K562 (cell line): ENCODE measurements around the gene MBD4. TPM values are rescaled to one million over a fixed set of nuclear protein-coding genes. Genes with fewer than 3 reads are reported as not detected.

Source experiments
- ARNT ChIP-seq, 2 experiments: fragments of 450-650 bp; IDR thresholded peaks; 2 replicates each; pipeline ENCODE4 v1.6.1; 2016; ENCODE audit warnings: mild to moderate bottlenecking in 1 of 2
- BRD9 ChIP-seq: fragments of 450-650 bp; IDR thresholded peaks from 2 replicates; pipeline ENCODE4 v1.6.1; 2018; ENCODE audit warnings: low read depth; ENCODE audit not compliant: partially characterized antibody
- MAX ChIP-seq: sonication (generic); formaldehyde crosslinking; IDR thresholded peaks from 2 replicates; pipeline ENCODE4 v1.9.0; 2022; ENCODE audit warnings: mild to moderate bottlenecking, missing genetic modification reagents
- MLLT1 ChIP-seq, 2 experiments: fragments of 450-650 bp; IDR thresholded peaks; 2 replicates each; pipeline ENCODE4 v1.6.1; 2016
- MNT ChIP-seq, 2 experiments: fragments of 450-650 bp; conservative IDR thresholded peaks; 2 replicates each; pipeline ENCODE4 v1.6.1; 2017; ENCODE audit warnings: mild to moderate bottlenecking in 2 of 2, moderate library complexity in 2 of 2
- TEAD2 ChIP-seq: fragments of 450-650 bp; IDR thresholded peaks from 2 replicates; pipeline ENCODE4 v1.6.1; 2016; ENCODE audit warnings: missing genetic modification characterization, control low read depth, missing compliant biosample characterization
- ZBTB17 ChIP-seq: fragments of 450-650 bp; formaldehyde crosslinking; IDR thresholded peaks from 2 replicates; pipeline ENCODE4 v1.4.0; 2020; ENCODE audit warnings: mild to moderate bottlenecking
- ZFX ChIP-seq: sonication (generic); formaldehyde crosslinking; IDR thresholded peaks from 2 replicates; pipeline ENCODE4 v1.8.0; 2022; ENCODE audit warnings: mild to moderate bottlenecking, missing genetic modification reagents, moderate library complexity
- ZNF140 ChIP-seq: fragments of 250-450 bp; sonication (Bioruptor Pico); IDR thresholded peaks from 2 replicates; pipeline ENCODE4 v1.8.0; 2021; ENCODE audit warnings: moderate library complexity, mild to moderate bottlenecking, inconsistent platforms
- ZNF347 ChIP-seq: fragments of 450-650 bp; formaldehyde crosslinking; IDR thresholded peaks from 2 replicates; pipeline ENCODE4 v1.4.0; 2020; ENCODE audit warnings: low read depth, mild to moderate bottlenecking, moderate library complexity
- ZNF407 ChIP-seq: fragments of 450-650 bp; IDR thresholded peaks from 2 replicates; pipeline ENCODE4 v1.6.1; 2016; ENCODE audit warnings: low read depth
- polyA plus RNA-seq, 8 experiments: library from polyadenylated mRNA; depleted of rRNA in 4 of 8; stranded (reverse) in 5 of 8; unstranded in 3 of 8; fragments of >200 nt; fragmentation: Nextera tagmentation in 2 of 8; fragmentation: Illumina TruSeq in 1 of 8; extraction: Ambion mirVana in 2 of 8; extraction: Trizol in 1 of 8; gene quantifications; 2 replicates each; pipeline versions ENCODE4 v1.2.1 to v1.2.3, GENCODE V29; 2011 to 2014; ENCODE audit warnings: inconsistent platforms in 1 of 8, missing spikeins in 1 of 8
- total RNA-seq, 7 experiments: library from RNA; depleted of rRNA in 6 of 7; stranded (reverse); fragments of >200 nt in 6 of 7; fragmentation: Illumina TruSeq in 2 of 7; extraction: Trizol in 2 of 7; gene quantifications; 2 replicates each; pipeline versions ENCODE4 v1.2.1 to v1.2.3, GENCODE V29; 2011 to 2021; ENCODE audit warnings: low replicate concordance in 1 of 7

Gene MBD4
- total and polyA plus RNA-seq, 9 of the 15 experiments (the other 6 are each of a cell fraction or from before 2014, with no cell fraction given), result 13.3 to 63.9 (median 39.0) TPM

GRCh38 chr3:129462361-129462968, 22.7 kb upstream of the MBD4 start (continued):
- TF ChIP-seq ZNF407 (no peak), TEAD2 (tag) (no peak), MNT (conservative IDR thresholded peaks at IDR 0.05) (0 out of 4 replicates have a peak, but pooled peaks of 1 of the 2 experiments have one; percentile 4), ZFX (CRISPR knock-in tag) (peak; percentile 37; the same call in 1 of the 2 replicates), MAX (CRISPR knock-in tag) (peak; percentile 63), ZNF347 (CRISPR knock-in tag) (no peak), ZNF140 (no peak), MLLT1 (IDR thresholded peaks at IDR 0.05) (peak in 1 of 2 experiments; percentile 97; a peak in 2 of 4 replicates), ZBTB17 (CRISPR knock-in tag) (peak; percentile 97), BRD9 (no peak), ARNT (IDR thresholded peaks at IDR 0.05) (no peak)
